Left ventricle myocardium inferior (tissue), 1 donor: Measurements from ENCODE around the gene PARVB. TPM values are rescaled to one million over a fixed set of nuclear protein-coding genes. Genes with fewer than 3 reads are reported as not detected.

Experiments
- DNase-seq: peaks from one replicate; pipeline ENCODE4 v3.0.0-alpha.2; 2020
- H3K27ac ChIP-seq: fragments of 200-600 bp; replicated peaks from 2 replicates; pipeline ENCODE4 v1.8.0; 2021
- H3K27me3 ChIP-seq: fragments of 200-600 bp; 2 replicates; pipeline ENCODE4 v1.8.0; 2021; ENCODE audit warnings: low read depth
- H3K36me3 ChIP-seq: fragments of 200-600 bp; 2 replicates; pipeline ENCODE4 v1.8.0; 2021
- H3K4me1 ChIP-seq: fragments of 200-600 bp; 2 replicates; pipeline ENCODE4 v1.8.0; 2021
- H3K4me3 ChIP-seq: fragments of 200-600 bp; 2 replicates; pipeline ENCODE4 v1.8.0; 2021; ENCODE audit warnings: mild to moderate bottlenecking, moderate library complexity
- H3K9me3 ChIP-seq: fragments of 200-600 bp; replicated peaks from 2 replicates; pipeline ENCODE4 v1.8.0; 2021
- intact Hi-C: fragments of 100-400 bp; cut with micrococcal nuclease; formaldehyde crosslinking; loops from one replicate; pipeline ENCODE4 v1.11.0; 2022
- total RNA-seq: library from RNA; stranded (reverse); fragmentation: NEBNext Ultra II Directional; extraction: Animal tissue kit (Norgen Biotek cat#: 25700); gene quantifications from one replicate; pipeline ENCODE4 v1.2.1, GENCODE V29; 2021
- TF ChIP-seq, protein P1 (sequence below): fragments of 200-600 bp; IDR thresholded peaks from 2 replicates; pipeline ENCODE4 v1.8.0; 2021; ENCODE audit warnings: antibody characterized with exemption, mild to moderate bottlenecking, borderline replicate concordance
- donor health status: DM: no; HTN: yes; CAD: no; lungs with severe emphysema.

Gene PARVB
- total RNA-seq, 1 donor from 2014 or later, result 155 TPM

DNA sequence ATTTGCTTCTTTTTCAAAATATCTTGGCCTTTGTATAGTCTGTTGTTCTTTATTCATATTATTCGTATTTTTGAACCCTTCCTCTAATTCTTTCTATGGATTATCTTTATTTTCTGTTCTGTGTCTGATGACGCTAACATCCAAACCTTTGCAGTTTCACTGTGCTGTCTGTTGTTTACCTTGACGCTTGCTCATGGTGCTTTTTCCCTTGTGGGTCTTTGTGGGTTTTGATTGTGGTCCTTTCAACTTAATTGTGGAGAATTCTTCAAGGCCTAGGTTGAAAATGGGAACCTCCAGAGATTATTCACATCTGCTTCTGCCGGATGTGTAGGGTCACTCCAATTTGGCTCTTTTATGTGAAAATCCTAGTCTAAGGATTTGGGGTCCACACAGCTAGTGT, 191.2 kb downstream of the PARVB start:
- DNase-seq, result no peak
- Histone ChIP-seq H3K9me3 (peaks cover 17% of the 10 kb centered on the region), H3K4me3 (no peak overlapping the region), H3K27ac (no peak overlapping the region), H3K4me1 (peaks cover 8% of the 10 kb centered on the region), H3K27me3 (peaks cover 28% of the 10 kb centered on the region), H3K36me3 (no peaks in the 10 kb centered on the region)
- intact Hi-C loops, result no loop called here
- TF ChIP-seq, protein P1, sequence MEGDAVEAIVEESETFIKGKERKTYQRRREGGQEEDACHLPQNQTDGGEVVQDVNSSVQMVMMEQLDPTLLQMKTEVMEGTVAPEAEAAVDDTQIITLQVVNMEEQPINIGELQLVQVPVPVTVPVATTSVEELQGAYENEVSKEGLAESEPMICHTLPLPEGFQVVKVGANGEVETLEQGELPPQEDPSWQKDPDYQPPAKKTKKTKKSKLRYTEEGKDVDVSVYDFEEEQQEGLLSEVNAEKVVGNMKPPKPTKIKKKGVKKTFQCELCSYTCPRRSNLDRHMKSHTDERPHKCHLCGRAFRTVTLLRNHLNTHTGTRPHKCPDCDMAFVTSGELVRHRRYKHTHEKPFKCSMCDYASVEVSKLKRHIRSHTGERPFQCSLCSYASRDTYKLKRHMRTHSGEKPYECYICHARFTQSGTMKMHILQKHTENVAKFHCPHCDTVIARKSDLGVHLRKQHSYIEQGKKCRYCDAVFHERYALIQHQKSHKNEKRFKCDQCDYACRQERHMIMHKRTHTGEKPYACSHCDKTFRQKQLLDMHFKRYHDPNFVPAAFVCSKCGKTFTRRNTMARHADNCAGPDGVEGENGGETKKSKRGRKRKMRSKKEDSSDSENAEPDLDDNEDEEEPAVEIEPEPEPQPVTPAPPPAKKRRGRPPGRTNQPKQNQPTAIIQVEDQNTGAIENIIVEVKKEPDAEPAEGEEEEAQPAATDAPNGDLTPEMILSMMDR, result no peak

DNA sequence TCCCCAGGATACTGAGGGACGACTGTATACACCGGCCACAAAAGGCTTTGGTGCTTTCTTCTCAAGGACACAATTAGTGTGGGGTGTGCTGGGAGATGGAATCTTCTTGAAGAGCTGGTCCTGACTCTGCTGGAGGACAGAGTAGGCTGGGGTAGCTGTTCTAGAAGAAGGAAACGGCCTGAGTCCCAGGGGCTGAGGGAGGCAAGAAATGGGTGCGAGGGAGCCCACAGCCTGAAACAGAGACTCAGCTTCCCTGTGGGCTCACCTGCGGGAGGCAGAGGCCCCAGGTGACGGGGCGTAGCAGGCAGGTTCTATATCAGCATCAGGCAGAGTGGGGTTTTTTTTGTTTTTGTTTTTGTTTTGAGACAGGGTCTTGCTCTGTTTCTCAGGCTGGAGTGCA, 193.2 kb downstream of the PARVB start:
- no peak for DNase-seq
- TF ChIP-seq, protein P1, result no peak
- no peak overlapping the region for H3K27ac ChIP-seq
- intact Hi-C loops, result no loop called here
- no peak overlapping the region for H3K4me3 ChIP-seq
- H3K27me3 ChIP-seq, result peaks cover 49% of the 10 kb centered on the region
- peaks cover 3% of the 10 kb centered on the region for H3K4me1 ChIP-seq
- peaks cover 20% of the 10 kb centered on the region for H3K9me3 ChIP-seq
- H3K36me3 ChIP-seq, result no peaks in the 10 kb centered on the region

DNA sequence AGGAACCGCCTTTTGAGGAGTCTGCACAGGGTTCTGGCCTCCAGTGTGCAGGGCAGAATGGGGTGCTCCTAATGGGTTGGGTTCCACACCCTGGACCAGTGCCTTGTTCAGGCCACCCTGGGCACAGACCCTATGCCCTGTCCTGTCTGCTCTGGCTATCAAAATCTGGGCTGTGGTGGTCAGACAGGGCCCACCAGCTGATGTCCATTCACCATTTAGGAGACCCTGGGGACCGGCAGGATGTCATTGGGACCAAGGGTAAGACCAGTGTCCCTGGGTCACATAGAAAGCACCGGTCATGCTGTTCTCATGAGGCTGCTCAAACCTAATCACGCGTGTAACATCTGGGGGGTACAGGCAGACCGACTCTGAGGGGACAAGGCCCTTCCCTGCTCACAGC, 194.0 kb downstream of the PARVB start:
- DNase-seq, result no peak

DNA sequence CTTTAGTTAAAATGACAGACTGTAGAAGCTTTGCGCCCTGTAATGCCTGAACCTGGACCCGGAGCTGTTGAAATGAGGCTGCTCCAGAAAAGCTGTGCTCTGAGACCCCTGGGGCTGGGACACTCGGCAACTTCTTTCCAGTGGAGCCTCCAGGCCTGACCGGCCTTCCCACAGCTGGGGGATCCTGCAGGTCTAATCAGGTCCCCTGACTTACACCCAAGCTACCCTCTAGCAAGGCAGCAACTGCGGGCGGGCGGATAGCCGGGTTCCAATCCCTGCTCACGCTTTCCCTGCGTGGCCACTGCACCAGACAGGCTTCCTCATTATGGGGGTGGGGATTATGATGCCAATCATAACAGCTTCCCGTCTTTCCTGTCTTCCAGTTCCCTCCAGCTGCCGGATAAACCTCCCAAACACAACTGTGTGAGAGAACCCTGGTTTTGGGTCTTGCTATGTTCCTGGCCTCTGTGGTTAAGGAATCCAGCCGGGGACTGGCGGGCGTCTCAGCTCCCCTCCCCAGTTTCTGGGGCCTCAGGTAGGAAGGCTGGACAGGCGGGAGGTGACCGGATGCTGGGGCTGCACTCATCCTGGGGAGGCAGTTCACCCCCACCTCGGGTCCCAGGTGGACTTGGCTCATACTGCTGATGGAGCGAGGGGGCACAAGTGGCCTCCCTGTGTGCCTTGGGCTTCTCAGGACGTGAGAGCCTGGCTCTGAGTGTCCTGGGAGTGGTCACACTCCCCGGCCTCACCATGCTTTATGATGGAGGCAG, 195.2 kb downstream of the PARVB start:
- H3K9me3 ChIP-seq, result peaks cover 19% of the 10 kb centered on the region
- TF ChIP-seq, protein P1, result no peak
- H3K27me3 ChIP-seq, result peaks cover 60% of the 10 kb centered on the region
- no peak overlapping the region for H3K27ac ChIP-seq
- no peaks in the 10 kb centered on the region for H3K4me1 ChIP-seq
- intact Hi-C loops, result no loop called here
- no peak overlapping the region for H3K4me3 ChIP-seq
- DNase-seq, result no peak
- H3K36me3 ChIP-seq, result no peaks in the 10 kb centered on the region

More for the DNA sequence above, 194.0 kb downstream of the PARVB start:
- H3K27me3 ChIP-seq, result peaks cover 52% of the 10 kb centered on the region
- H3K4me3 ChIP-seq, result no peak overlapping the region
- peaks cover 20% of the 10 kb centered on the region for H3K9me3 ChIP-seq
- no peaks in the 10 kb centered on the region for H3K4me1 ChIP-seq
- intact Hi-C loops, result no loop called here
- no peaks in the 10 kb centered on the region for H3K36me3 ChIP-seq
- TF ChIP-seq, protein P1, result no peak
- H3K27ac ChIP-seq, result no peak overlapping the region

DNA sequence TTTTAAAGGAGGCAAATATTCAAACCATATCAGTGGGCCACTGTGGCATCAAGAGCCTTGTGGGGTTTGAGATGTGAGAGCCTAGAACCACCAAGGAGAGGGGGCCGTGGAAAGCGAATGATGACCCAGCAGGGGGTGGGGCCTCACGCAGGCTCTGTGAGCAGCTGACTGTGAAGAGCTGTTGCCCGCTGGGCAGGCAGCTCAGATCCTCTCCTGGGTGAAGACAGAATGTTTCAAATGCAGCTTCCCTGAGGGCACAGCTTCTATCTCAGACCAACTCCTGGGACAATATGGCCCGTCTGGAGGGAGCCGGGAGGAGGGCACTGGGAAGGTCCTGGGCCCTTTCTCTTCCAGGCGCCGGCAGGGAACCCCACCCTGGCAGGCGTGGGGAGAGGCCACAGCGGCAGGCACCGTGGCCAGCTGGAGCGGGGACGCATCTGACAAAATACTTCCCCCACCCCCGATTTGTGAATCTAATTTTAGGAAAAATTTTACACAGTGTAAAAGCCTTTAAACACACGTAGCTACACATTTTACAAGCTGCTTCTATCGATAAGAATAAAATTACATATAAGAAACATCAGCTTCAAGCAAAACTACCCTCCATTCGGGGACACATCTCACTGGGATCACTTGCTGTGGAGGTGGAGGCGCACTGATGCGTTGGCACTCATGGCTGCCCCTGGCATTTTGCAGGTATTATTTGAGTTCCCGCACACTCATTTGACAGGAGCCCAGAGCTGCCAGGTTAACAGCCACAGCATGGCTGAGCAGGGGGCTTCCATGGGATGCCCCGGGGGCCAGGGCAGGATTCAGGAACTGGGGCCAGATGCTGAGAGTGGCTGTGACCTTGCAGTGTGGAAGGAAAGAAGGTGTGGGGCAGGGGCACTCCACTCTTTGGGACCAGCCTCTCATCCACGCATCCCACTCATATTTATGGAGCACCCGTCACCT, 196.9 kb downstream of the PARVB start:
- no peak for DNase-seq
- no peaks in the 10 kb centered on the region for H3K4me1 ChIP-seq
- peaks cover 77% of the 10 kb centered on the region for H3K27me3 ChIP-seq
- no peaks in the 10 kb centered on the region for H3K36me3 ChIP-seq
- intact Hi-C loops, result no loop called here
- peaks cover 4% of the 10 kb centered on the region for H3K9me3 ChIP-seq
- no peak overlapping the region for H3K4me3 ChIP-seq
- H3K27ac ChIP-seq, result no peak overlapping the region
- TF ChIP-seq, protein P1, result no peak
